ENCODE results near the gene PRDM16. TPM values are rescaled to one million over a fixed set of nuclear protein-coding genes. Genes with fewer than 3 reads are reported as not detected.

The PRDM16 gene
- polyA plus RNA-seq, 3 donors: not detected

- H3K4me2 ChIP-seq (replicated peaks; ENCODE audit: extremely low read depth, low read length, poor library complexity, severe bottlenecking): no peak overlapping the region
- no peaks in the 10 kb centered on the region for H3K4me1 ChIP-seq (ENCODE audit: control insufficient read depth in 1 of 2, insufficient read depth in 2 of 2, low read length in 2 of 2)
- intact Hi-C loops (cut with micrococcal nuclease): no loop called here
- H3K79me2 ChIP-seq (ENCODE audit: insufficient read depth, low read length): no peaks in the 10 kb centered on the region
- no peak overlapping the region for H3K4me3 Mint-ChIP-seq
- H4K20me1 ChIP-seq (ENCODE audit: insufficient read depth, low read length): no peaks in the 10 kb centered on the region
- WGBS (ENCODE audit: insufficient coverage): 79% methylated on average over 23 of the region's 30 CpGs
- no peaks in the 10 kb centered on the region for H3K9me3 ChIP-seq (replicated peaks in 1 of 2; ENCODE audit: control insufficient read depth in 1 of 2, insufficient read depth in 1 of 2, low read length in 2 of 2)
- H3K36me3 ChIP-seq (replicated peaks in 1 of 2; ENCODE audit: control insufficient read depth in 1 of 2, insufficient read depth in 2 of 2, low read length in 2 of 2): no peaks in the 10 kb centered on the region
- no peaks in the 10 kb centered on the region for H3K36me3 Mint-ChIP-seq
- H3K9ac ChIP-seq (ENCODE audit: insufficient read depth, low read length, poor library complexity, severe bottlenecking): no peak overlapping the region
- H3K27me3 ChIP-seq (ENCODE audit: control insufficient read depth in 2 of 2, insufficient read depth in 2 of 2, low read length in 2 of 2): no peaks in the 10 kb centered on the region
- no peak for DNase-seq
- no peak overlapping the region for H2AFZ ChIP-seq (ENCODE audit: insufficient read depth, low read depth, low read length, poor library complexity, severe bottlenecking)
- H3K27ac ChIP-seq (ENCODE audit: low read depth in 1 of 2, low read length in 2 of 2): no peak overlapping the region
- no peak overlapping the region for H3K4me3 ChIP-seq (replicated peaks in 1 of 3; ENCODE audit: low read depth in 2 of 3, low read length in 3 of 3)
- no peaks in the 10 kb centered on the region for H3K4me1 Mint-ChIP-seq
- no peak for TF ChIP-seq CTCF (IDR thresholded peaks at IDR 0.05)
- H3K9me3 Mint-ChIP-seq: peaks cover 0 to 6% (median 0%) of the 10 kb centered on the region in 7 donors
- no peak overlapping the region for H3K27ac Mint-ChIP-seq
- H3K27me3 Mint-ChIP-seq (ENCODE audit: low read depth in 3 of 3): peaks cover 2 to 6% (median 3%) of the 10 kb centered on the region in 3 donors
Measured at GRCh38 chr1:3479511-3480368, 410.7 kb downstream of the PRDM16 start.

DNA sequence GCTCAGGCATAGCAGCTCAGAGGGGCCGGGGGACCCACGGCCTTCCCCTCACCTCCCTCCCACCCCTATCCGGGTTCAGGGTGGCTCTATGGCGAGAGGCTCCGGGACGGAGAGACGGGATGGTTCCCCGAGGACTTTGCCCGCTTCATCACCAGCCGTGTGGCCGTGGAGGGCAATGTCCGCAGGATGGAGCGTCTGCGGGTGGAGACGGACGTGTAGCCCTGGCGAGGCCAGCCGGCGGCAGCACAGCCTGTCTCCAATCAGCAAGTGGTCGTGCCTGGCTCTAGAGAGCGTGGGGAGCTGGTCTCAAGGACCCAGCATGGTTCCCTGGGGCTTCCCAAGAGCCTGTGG, 411.3 kb downstream of the PRDM16 start:
- Histone ChIP-seq H3K36me3 (replicated peaks in 1 of 2; ENCODE audit: control insufficient read depth in 1 of 2, insufficient read depth in 2 of 2, low read length in 2 of 2) (no peaks in the 10 kb centered on the region), H3K27ac (ENCODE audit: low read depth in 1 of 2, low read length in 2 of 2) (no peak overlapping the region), H4K20me1 (ENCODE audit: insufficient read depth, low read length) (no peaks in the 10 kb centered on the region), H3K4me3 (replicated peaks in 1 of 3; ENCODE audit: low read depth in 2 of 3, low read length in 3 of 3) (no peak overlapping the region), H3K79me2 (ENCODE audit: insufficient read depth, low read length) (no peaks in the 10 kb centered on the region), H3K4me2 (replicated peaks; ENCODE audit: extremely low read depth, low read length, poor library complexity, severe bottlenecking) (no peak overlapping the region), H2AFZ (ENCODE audit: insufficient read depth, low read depth, low read length, poor library complexity, severe bottlenecking) (no peak overlapping the region), H3K27me3 (ENCODE audit: control insufficient read depth in 2 of 2, insufficient read depth in 2 of 2, low read length in 2 of 2) (no peaks in the 10 kb centered on the region), H3K4me1 (ENCODE audit: control insufficient read depth in 1 of 2, insufficient read depth in 2 of 2, low read length in 2 of 2) (no peaks in the 10 kb centered on the region), H3K9ac (ENCODE audit: insufficient read depth, low read length, poor library complexity, severe bottlenecking) (no peak overlapping the region), H3K9me3 (replicated peaks in 1 of 2; ENCODE audit: control insufficient read depth in 1 of 2, insufficient read depth in 1 of 2, low read length in 2 of 2) (no peaks in the 10 kb centered on the region)
- 80% methylated on average over 18 of the region's 21 CpGs for WGBS (ENCODE audit: insufficient coverage)
- H3K9me3 Mint-ChIP-seq: peaks cover 0 to 7% (median 0%) of the 10 kb centered on the region in 7 donors
- H3K4me1 Mint-ChIP-seq: no peaks in the 10 kb centered on the region
- intact Hi-C loops (cut with micrococcal nuclease): no loop called here
- peaks cover 2 to 9% (median 3%) of the 10 kb centered on the region in 3 donors for H3K27me3 Mint-ChIP-seq (ENCODE audit: low read depth in 3 of 3)
- no peak overlapping the region for H3K4me3 Mint-ChIP-seq
- no peaks in the 10 kb centered on the region for H3K36me3 Mint-ChIP-seq
- no peak for DNase-seq
- H3K27ac Mint-ChIP-seq: no peak overlapping the region
- no peak for TF ChIP-seq CTCF (IDR thresholded peaks at IDR 0.05)

All from CD14-positive monocyte (primary cell).